HCT116 (cell line): ENCODE measurements around the gene KIF1A. TPM values are rescaled to one million over a fixed set of nuclear protein-coding genes. Genes with fewer than 3 reads are reported as not detected.

Experiments used
- ATAC-seq: fragments of 200-7000 bp; cut with Tn5 transposase; 2 replicates; pipeline ENCODE4 v1.9.1; 2020; ENCODE audit warnings: mild to moderate bottlenecking, moderate library complexity
- BruUV-seq: library from RNA; stranded (reverse); fragments of 400-500 nt; replicated peaks from 2 replicates; lab custom pipeline; 2021; lab: Mats Ljungman, UMichigan
- CTCF ChIA-PET: fragments of 300-600 bp; sonication (Branson Sonifier 250); formaldehyde crosslinking; loops from one replicate; lab custom pipeline; 2021; ENCODE audit warnings: antibody characterized with exemption; lab: Charles Lee
- POLR2A ChIA-PET: fragments of 300-600, 350-600 bp; sonication (Branson Sonifier 250); formaldehyde crosslinking; loops from one replicate; lab custom pipeline; 2021; ENCODE audit warnings: antibody characterized with exemption; lab: Charles Lee
- RAD21 ChIA-PET, 2 experiments: fragments of 300-600 bp; sonication (Branson Sonifier 250); formaldehyde crosslinking; loops; one replicate each; lab custom pipeline; 2023; ENCODE audit warnings: low total read pairs in 2 of 2; ENCODE audit not compliant: uncharacterized antibody in 2 of 2, unreplicated experiment in 2 of 2, low non-redundant PET in 1 of 2; lab: Charles Lee
- DNase-seq: peaks from one replicate; pipeline ENCODE4 v3.0.0-alpha.2; 2010; ENCODE audit warnings: low read depth, low spot score
- H2AFZ ChIP-seq: fragments of 200-600 bp; shearing (Covaris generic), sonication (generic); 2 replicates; pipeline ENCODE4 v1.6.1; 2017; ENCODE audit warnings: low read depth, mixed run types, mixed read lengths, antibody characterized with exemption, low read length; ENCODE audit not compliant: poor library complexity, severe bottlenecking
- H3K27ac ChIP-seq: 2 replicates; pipeline ENCODE4 v1.5.1; 2012; ENCODE audit warnings: low read depth, low read length
- H3K27me3 ChIP-seq: fragments of 200-600 bp; sonication (generic); 2 replicates; pipeline ENCODE4 v1.6.1; 2016; ENCODE audit warnings: mixed run types, low read length, mixed read lengths; ENCODE audit not compliant: insufficient read depth
- H3K36me3 ChIP-seq, 2 experiments: fragments of 200-500 bp in 1 of 2; fragments of 200-600 bp in 1 of 2; sonication (Bioruptor generic) in 1 of 2; sonication (generic) in 1 of 2; 2 replicates each; pipeline versions ENCODE4 v1.5.1 to v1.6.1; 2014 to 2016; ENCODE audit warnings: low read length in 2 of 2, inconsistent platforms in 1 of 2, mixed read lengths in 1 of 2, mixed run types in 1 of 2; ENCODE audit not compliant: insufficient read depth in 2 of 2, control insufficient read depth in 1 of 2
- H3K4me1 ChIP-seq, 2 experiments: fragments of 200-600 bp in 1 of 2; sonication (generic) in 1 of 2; 2 replicates each; pipeline versions ENCODE4 v1.5.1 to v1.6.1; 2012 to 2017; ENCODE audit warnings: low read length in 2 of 2, inconsistent platforms in 1 of 2, mild to moderate bottlenecking in 1 of 2, mixed read lengths in 1 of 2, mixed run types in 1 of 2, moderate library complexity in 1 of 2; ENCODE audit not compliant: insufficient read depth in 2 of 2, control insufficient read depth in 1 of 2
- H3K4me2 ChIP-seq: fragments of 200-600 bp; sonication (generic); 2 replicates; pipeline ENCODE4 v1.6.1; 2017; ENCODE audit warnings: mixed run types, low read length, mixed read lengths
- H3K4me3 ChIP-seq, 2 experiments: fragments of 200-600 bp in 1 of 2; sonication (generic) in 1 of 2; replicated peaks in 1 of 2; 2 replicates each; pipeline ENCODE4 v1.5.1; 2011 to 2016; ENCODE audit warnings: low read length in 2 of 2, control low read depth in 1 of 2, low read depth in 1 of 2, mild to moderate bottlenecking in 1 of 2, mixed read lengths in 1 of 2, mixed run types in 1 of 2
- H3K79me2 ChIP-seq: fragments of 200-600 bp; sonication (generic); 2 replicates; pipeline ENCODE4 v1.6.1; 2017; ENCODE audit warnings: mild to moderate bottlenecking, mixed run types, low read length, moderate library complexity, mixed read lengths; ENCODE audit not compliant: insufficient read depth
- H3K9ac ChIP-seq: fragments of 200-600 bp; sonication (generic); 2 replicates; pipeline ENCODE4 v1.6.1; 2016; ENCODE audit warnings: low read length, mixed read lengths
- H3K9me2 ChIP-seq: fragments of 200-600 bp; sonication (generic), shearing (Covaris generic); 2 replicates; pipeline ENCODE4 v1.6.1; 2017; ENCODE audit warnings: mixed run types, mild to moderate bottlenecking, moderate library complexity; ENCODE audit not compliant: insufficient read depth
- H3K9me3 ChIP-seq, 2 experiments: fragments of 200-500 bp in 1 of 2; fragments of 200-600 bp in 1 of 2; sonication (Bioruptor generic) in 1 of 2; sonication (generic) in 1 of 2; 2 replicates each; pipeline ENCODE4 v1.6.1; 2014 to 2017; ENCODE audit warnings: low read length in 2 of 2, mixed read lengths in 2 of 2, inconsistent platforms in 1 of 2, low read depth in 1 of 2, mild to moderate bottlenecking in 1 of 2, mixed run types in 1 of 2, moderate library complexity in 1 of 2; ENCODE audit not compliant: control insufficient read depth in 1 of 2, insufficient read depth in 1 of 2
- H4K20me1 ChIP-seq: fragments of 200-600 bp; sonication (generic), shearing (Covaris generic); 2 replicates; pipeline ENCODE4 v1.6.1; 2017; ENCODE audit warnings: mixed run types, mild to moderate bottlenecking, moderate library complexity; ENCODE audit not compliant: insufficient read depth
- CEBPB ChIP-seq: IDR thresholded peaks from 2 replicates; pipeline ENCODE4 v1.6.1; 2012; ENCODE audit warnings: low read depth
- EGR1 ChIP-seq: IDR thresholded peaks from 2 replicates; pipeline ENCODE4 v1.6.1; 2012; ENCODE audit warnings: low read depth
- ELF1 ChIP-seq: IDR thresholded peaks from 2 replicates; pipeline ENCODE4 v1.6.1; 2012; ENCODE audit warnings: low read depth, borderline replicate concordance
- EZH2 ChIP-seq: fragments of 200-600 bp; sonication (generic); IDR thresholded peaks from 2 replicates; pipeline ENCODE4 v1.6.1; 2017; ENCODE audit warnings: antibody characterized with exemption, mixed run types
- EZH2phosphoT487 ChIP-seq: fragments of 200-600 bp; IDR thresholded peaks from 2 replicates; pipeline ENCODE4 v1.6.1; 2018; ENCODE audit warnings: antibody characterized with exemption, borderline replicate concordance
- JUND ChIP-seq: IDR thresholded peaks from 2 replicates; pipeline ENCODE4 v1.6.1; 2012
- POLR2A ChIP-seq: IDR thresholded peaks from 2 replicates; pipeline ENCODE4 v1.7.0; 2011; ENCODE audit warnings: borderline replicate concordance; ENCODE audit not compliant: insufficient read depth, insufficient read length; ENCODE audit errors: extremely low read depth
- SRF ChIP-seq: IDR thresholded peaks from 2 replicates; pipeline ENCODE4 v1.6.1; 2012; ENCODE audit warnings: low read depth
- ZFX ChIP-seq: fragments of 450-650 bp; IDR thresholded peaks from 2 replicates; pipeline ENCODE4 v1.6.1; 2017
- ZNF274 ChIP-seq: fragments of 200-500 bp; sonication (Bioruptor generic); IDR thresholded peaks from 2 replicates; pipeline ENCODE4 v1.6.1; 2014; ENCODE audit warnings: mild to moderate bottlenecking, low read depth, low read length, inconsistent platforms
- intact Hi-C: fragments of 100-400 bp; cut with micrococcal nuclease; formaldehyde crosslinking; loops from 2 replicates; pipeline ENCODE4 v1.10.0; 2022
- total RNA-seq: library from RNA; stranded (reverse); gene quantifications from one replicate; pipeline ENCODE4 v1.2.1, GENCODE V29; 2021; ENCODE audit not compliant: unreplicated experiment
- TF ChIP-seq, protein P1 (sequence below): IDR thresholded peaks from 2 replicates; pipeline ENCODE4 v1.6.1; 2012; ENCODE audit warnings: low read depth
- TF ChIP-seq, protein P2 (sequence below): IDR thresholded peaks from 2 replicates; pipeline ENCODE4 v1.6.1; 2011; ENCODE audit warnings: mild to moderate bottlenecking, low read length, moderate library complexity; ENCODE audit not compliant: insufficient replicate concordance; ENCODE audit errors: extremely low read depth
- TF ChIP-seq, protein P3 (sequence below), 3 experiments: fragments of 200-600 bp in 1 of 3; sonication (generic) in 1 of 3; IDR thresholded peaks in 2 of 3; conservative IDR thresholded peaks in 1 of 3; 2 replicates each; pipeline ENCODE4 v1.5.1; 2012 to 2017; ENCODE audit warnings: low read depth in 2 of 3, low read length in 2 of 3, antibody characterized with exemption in 1 of 3, borderline replicate concordance in 1 of 3, control low read depth in 1 of 3, mild to moderate bottlenecking in 1 of 3, mixed read lengths in 1 of 3, mixed run types in 1 of 3, moderate library complexity in 1 of 3; ENCODE audit not compliant: insufficient read depth in 1 of 3
- TF ChIP-seq, protein P4 (sequence below): IDR thresholded peaks from 2 replicates; pipeline ENCODE4 v1.6.1; 2012

The KIF1A gene
- total RNA-seq, 1 experiment from 2014 or later, result 0.27 TPM

DNA sequence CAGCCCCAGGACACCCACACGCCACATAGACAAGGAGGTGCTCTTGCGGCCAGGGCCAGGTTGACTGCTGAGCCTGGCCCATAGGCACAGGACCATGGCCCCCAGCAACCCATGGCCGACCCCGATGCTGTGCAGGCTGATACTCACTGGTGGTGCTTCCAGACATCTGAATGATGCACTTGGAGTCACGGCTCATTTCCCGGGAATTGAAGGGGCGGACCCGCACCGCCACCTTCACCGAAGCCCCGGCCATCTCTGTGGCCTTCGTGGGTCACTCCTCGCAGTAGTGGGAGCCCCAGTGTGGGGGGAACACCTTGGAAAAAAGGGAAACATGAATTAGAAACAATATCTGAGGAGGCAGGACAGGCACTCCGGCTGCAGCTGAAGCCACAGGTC is 22.5 kb downstream of the KIF1A start:
- Histone ChIP-seq H3K27ac (no peak overlapping the region), H3K36me3 (no peaks in the 10 kb centered on the region), H3K79me2 (no peaks in the 10 kb centered on the region), H2AFZ (no peak overlapping the region), H4K20me1 (no peaks in the 10 kb centered on the region), H3K9me3 (no peaks in the 10 kb centered on the region), H3K4me3 (no peak overlapping the region), H3K9me2 (no peaks in the 10 kb centered on the region), H3K9ac (no peak overlapping the region), H3K27me3 (peaks cover 12% of the 10 kb centered on the region), H3K4me2 (no peak overlapping the region), H3K4me1 (no peaks in the 10 kb centered on the region)
- ATAC-seq (no peak), DNase-seq (no peak)
- RAD21 ChIA-PET, result no interaction called here
- POLR2A ChIA-PET, result no interaction called here
- no TSS peak for BruUV-seq
- no peak for TF ChIP-seq ZNF274
- TF ChIP-seq, protein P1, sequence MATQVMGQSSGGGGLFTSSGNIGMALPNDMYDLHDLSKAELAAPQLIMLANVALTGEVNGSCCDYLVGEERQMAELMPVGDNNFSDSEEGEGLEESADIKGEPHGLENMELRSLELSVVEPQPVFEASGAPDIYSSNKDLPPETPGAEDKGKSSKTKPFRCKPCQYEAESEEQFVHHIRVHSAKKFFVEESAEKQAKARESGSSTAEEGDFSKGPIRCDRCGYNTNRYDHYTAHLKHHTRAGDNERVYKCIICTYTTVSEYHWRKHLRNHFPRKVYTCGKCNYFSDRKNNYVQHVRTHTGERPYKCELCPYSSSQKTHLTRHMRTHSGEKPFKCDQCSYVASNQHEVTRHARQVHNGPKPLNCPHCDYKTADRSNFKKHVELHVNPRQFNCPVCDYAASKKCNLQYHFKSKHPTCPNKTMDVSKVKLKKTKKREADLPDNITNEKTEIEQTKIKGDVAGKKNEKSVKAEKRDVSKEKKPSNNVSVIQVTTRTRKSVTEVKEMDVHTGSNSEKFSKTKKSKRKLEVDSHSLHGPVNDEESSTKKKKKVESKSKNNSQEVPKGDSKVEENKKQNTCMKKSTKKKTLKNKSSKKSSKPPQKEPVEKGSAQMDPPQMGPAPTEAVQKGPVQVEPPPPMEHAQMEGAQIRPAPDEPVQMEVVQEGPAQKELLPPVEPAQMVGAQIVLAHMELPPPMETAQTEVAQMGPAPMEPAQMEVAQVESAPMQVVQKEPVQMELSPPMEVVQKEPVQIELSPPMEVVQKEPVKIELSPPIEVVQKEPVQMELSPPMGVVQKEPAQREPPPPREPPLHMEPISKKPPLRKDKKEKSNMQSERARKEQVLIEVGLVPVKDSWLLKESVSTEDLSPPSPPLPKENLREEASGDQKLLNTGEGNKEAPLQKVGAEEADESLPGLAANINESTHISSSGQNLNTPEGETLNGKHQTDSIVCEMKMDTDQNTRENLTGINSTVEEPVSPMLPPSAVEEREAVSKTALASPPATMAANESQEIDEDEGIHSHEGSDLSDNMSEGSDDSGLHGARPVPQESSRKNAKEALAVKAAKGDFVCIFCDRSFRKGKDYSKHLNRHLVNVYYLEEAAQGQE, result no peak
- no peak for TF ChIP-seq EZH2phosphoT487
- no peak for TF ChIP-seq POLR2A
- TF ChIP-seq, protein P2, sequence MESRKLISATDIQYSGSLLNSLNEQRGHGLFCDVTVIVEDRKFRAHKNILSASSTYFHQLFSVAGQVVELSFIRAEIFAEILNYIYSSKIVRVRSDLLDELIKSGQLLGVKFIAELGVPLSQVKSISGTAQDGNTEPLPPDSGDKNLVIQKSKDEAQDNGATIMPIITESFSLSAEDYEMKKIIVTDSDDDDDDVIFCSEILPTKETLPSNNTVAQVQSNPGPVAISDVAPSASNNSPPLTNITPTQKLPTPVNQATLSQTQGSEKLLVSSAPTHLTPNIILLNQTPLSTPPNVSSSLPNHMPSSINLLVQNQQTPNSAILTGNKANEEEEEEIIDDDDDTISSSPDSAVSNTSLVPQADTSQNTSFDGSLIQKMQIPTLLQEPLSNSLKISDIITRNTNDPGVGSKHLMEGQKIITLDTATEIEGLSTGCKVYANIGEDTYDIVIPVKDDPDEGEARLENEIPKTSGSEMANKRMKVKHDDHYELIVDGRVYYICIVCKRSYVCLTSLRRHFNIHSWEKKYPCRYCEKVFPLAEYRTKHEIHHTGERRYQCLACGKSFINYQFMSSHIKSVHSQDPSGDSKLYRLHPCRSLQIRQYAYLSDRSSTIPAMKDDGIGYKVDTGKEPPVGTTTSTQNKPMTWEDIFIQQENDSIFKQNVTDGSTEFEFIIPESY, result no peak
- TF ChIP-seq, protein P3, sequence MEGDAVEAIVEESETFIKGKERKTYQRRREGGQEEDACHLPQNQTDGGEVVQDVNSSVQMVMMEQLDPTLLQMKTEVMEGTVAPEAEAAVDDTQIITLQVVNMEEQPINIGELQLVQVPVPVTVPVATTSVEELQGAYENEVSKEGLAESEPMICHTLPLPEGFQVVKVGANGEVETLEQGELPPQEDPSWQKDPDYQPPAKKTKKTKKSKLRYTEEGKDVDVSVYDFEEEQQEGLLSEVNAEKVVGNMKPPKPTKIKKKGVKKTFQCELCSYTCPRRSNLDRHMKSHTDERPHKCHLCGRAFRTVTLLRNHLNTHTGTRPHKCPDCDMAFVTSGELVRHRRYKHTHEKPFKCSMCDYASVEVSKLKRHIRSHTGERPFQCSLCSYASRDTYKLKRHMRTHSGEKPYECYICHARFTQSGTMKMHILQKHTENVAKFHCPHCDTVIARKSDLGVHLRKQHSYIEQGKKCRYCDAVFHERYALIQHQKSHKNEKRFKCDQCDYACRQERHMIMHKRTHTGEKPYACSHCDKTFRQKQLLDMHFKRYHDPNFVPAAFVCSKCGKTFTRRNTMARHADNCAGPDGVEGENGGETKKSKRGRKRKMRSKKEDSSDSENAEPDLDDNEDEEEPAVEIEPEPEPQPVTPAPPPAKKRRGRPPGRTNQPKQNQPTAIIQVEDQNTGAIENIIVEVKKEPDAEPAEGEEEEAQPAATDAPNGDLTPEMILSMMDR (IDR thresholded peaks at IDR 0.05 in 2 of 3, conservative IDR thresholded peaks at IDR 0.05 in 1 of 3; ENCODE audit: borderline replicate concordance in 1 of 3, insufficient read depth in 1 of 3, low read depth in 2 of 3, low read length in 2 of 3), result no peak
- TF ChIP-seq, protein P4, sequence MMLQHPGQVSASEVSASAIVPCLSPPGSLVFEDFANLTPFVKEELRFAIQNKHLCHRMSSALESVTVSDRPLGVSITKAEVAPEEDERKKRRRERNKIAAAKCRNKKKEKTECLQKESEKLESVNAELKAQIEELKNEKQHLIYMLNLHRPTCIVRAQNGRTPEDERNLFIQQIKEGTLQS, result no peak
- no peak for TF ChIP-seq SRF
- no peak for TF ChIP-seq JUND
- no peak for TF ChIP-seq EGR1
- no peak for TF ChIP-seq ELF1
- TF ChIP-seq CEBPB, result no peak
- TF ChIP-seq EZH2, result no peak
- no peak for TF ChIP-seq ZFX
- intact Hi-C loops, result no loop called here
- CTCF ChIA-PET, result no interaction called here
